ENCODE results near the gene BABAM2.

Gene BABAM2

GRCh38 chr2:28366149-28366495 lies 475.6 kb downstream of the BABAM2 start:
- no peak for TF ChIP-seq FOXM1 (IDR thresholded peaks at IDR 0.05; ENCODE audit: borderline replicate concordance)
- TF ChIP-seq CTBP1 (IDR thresholded peaks at IDR 0.05; ENCODE audit: borderline replicate concordance): no peak
- no peak for TF ChIP-seq ARNT (IDR thresholded peaks at IDR 0.05)
- no peak for TF ChIP-seq SP1 (IDR thresholded peaks at IDR 0.05)
- TF ChIP-seq SUZ12 (IDR thresholded peaks at IDR 0.05): no peak
- TF ChIP-seq HDGF (IDR thresholded peaks at IDR 0.05; ENCODE audit: borderline replicate concordance): no peak
- TF ChIP-seq TARDBP (IDR thresholded peaks at IDR 0.05): no peak
- TF ChIP-seq ZNF384 (IDR thresholded peaks at IDR 0.05): no peak
- TF ChIP-seq FOXA1 (IDR thresholded peaks at IDR 0.05): no peak
- TF ChIP-seq PKNOX1 (IDR thresholded peaks at IDR 0.05): no peak
- no peak for TF ChIP-seq NFRKB (IDR thresholded peaks at IDR 0.05)
- TF ChIP-seq L3MBTL2 (conservative IDR thresholded peaks at IDR 0.05): no peak
- TF ChIP-seq BHLHE40 (IDR thresholded peaks at IDR 0.05; ENCODE audit: borderline replicate concordance): no peak
- TF ChIP-seq FOXK2 (IDR thresholded peaks at IDR 0.05): no peak
- POLR2A ChIA-PET: no interaction called here
- CTCF ChIA-PET: no interaction called here
- DNase-seq (ENCODE audit: extremely low spot score): no peak

DNA sequence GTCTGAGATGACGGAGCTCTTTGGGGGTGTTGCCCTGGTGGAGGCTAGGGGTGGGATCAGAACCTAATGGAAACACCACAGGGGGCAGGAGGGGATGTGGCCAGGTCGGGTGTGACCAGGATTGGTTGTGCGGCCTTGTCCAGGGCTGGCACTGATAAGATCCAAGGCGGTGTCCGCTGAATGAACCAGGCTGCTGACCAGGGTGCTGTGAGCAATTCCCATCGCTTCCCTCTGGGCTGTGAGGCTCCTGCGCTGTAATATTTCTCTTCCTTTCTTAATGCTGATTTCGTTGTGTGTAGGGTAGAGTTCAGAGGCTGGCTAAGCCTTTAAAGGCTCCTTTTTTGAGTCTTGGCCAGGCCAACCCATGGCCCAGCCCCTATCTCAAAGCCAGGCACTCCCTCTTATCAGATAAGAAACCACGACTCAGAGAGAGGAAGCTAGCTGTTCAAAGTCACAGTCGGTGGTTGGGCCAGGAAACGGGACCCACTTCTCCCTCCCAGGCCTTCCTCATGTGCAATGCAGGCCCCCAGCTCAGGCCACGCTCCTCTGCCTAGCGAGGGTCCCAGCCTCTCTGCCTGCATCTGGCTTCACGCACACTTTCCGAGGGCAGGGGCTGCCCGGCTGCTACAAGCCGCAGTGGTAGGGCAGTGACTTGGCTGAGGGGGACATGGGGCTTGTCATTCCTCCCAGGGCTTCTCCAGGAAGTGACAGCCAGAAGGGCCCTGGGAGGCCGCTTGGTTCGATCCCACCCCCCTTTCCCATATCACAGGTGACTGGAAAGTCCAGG lies 476.2 kb downstream of the BABAM2 start:
- no peak for DNase-seq (ENCODE audit: extremely low spot score)
- TF ChIP-seq FOXM1 (IDR thresholded peaks at IDR 0.05; ENCODE audit: borderline replicate concordance) (no peak), FOXK2 (IDR thresholded peaks at IDR 0.05) (no peak), TARDBP (IDR thresholded peaks at IDR 0.05) (no peak), SP1 (IDR thresholded peaks at IDR 0.05) (no peak), LEF1 (IDR thresholded peaks at IDR 0.05; ENCODE audit: borderline replicate concordance) (no peak), SUZ12 (IDR thresholded peaks at IDR 0.05) (no peak), CTBP1 (IDR thresholded peaks at IDR 0.05; ENCODE audit: borderline replicate concordance) (no peak), ZNF384 (IDR thresholded peaks at IDR 0.05) (no peak), BHLHE40 (IDR thresholded peaks at IDR 0.05; ENCODE audit: borderline replicate concordance) (no peak), ARNT (IDR thresholded peaks at IDR 0.05) (no peak)
- CTCF ChIA-PET: no interaction called here
- POLR2A ChIA-PET: no interaction called here

DNA sequence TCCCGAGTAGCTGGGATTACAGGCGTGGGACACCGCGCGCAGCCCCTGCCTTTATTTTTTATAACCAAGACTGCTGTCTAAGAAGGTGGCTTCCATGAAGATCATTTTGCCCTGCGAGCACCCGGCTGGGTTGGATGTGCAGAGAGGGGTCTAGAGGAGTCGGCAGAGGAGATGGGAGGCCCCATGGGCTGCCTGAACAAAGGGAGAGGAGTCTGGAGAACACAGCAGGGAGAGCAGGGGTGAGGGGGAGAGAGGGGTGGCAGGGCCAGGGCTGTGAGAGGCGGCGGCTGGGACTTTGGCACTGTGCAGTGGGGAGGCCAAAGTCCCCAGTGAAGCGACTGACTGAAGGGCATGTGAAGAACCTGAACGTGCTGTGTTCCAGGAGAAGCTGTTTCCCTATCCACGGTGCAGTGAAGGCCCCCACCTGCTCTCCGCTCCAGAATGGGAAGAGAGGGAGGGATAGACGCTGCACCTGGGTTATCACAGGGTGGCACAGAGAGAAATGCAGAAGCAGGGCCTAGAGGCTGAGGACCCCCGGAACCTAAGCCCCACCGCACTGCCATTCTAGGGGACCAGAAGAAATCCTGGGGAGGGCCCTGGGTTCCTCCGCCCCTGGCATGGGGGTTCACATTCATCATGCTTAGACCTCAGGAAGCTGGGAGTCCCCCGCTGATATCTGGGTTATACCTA lies 477.3 kb downstream of the BABAM2 start:
- ChIA-PET CTCF (no interaction called here), POLR2A (no interaction called here)
- TF ChIP-seq HDGF (IDR thresholded peaks at IDR 0.05; ENCODE audit: borderline replicate concordance) (no peak), ZNF384 (IDR thresholded peaks at IDR 0.05) (no peak), LEF1 (IDR thresholded peaks at IDR 0.05; ENCODE audit: borderline replicate concordance) (no peak), FOXK2 (IDR thresholded peaks at IDR 0.05) (no peak), BHLHE40 (IDR thresholded peaks at IDR 0.05; ENCODE audit: borderline replicate concordance) (no peak), NFRKB (IDR thresholded peaks at IDR 0.05) (no peak), SP1 (IDR thresholded peaks at IDR 0.05) (no peak), TARDBP (IDR thresholded peaks at IDR 0.05) (no peak), L3MBTL2 (conservative IDR thresholded peaks at IDR 0.05) (no peak)
- no peak for DNase-seq (ENCODE audit: extremely low spot score)

- POLR2A ChIA-PET: no interaction called here
- no peak for DNase-seq (ENCODE audit: extremely low spot score)
- CTCF ChIA-PET: no interaction called here
- TF ChIP-seq LEF1 (IDR thresholded peaks at IDR 0.05; ENCODE audit: borderline replicate concordance) (no peak), BHLHE40 (IDR thresholded peaks at IDR 0.05; ENCODE audit: borderline replicate concordance) (no peak), L3MBTL2 (conservative IDR thresholded peaks at IDR 0.05) (no peak), PKNOX1 (IDR thresholded peaks at IDR 0.05) (no peak), ARNT (IDR thresholded peaks at IDR 0.05) (no peak), ZNF384 (IDR thresholded peaks at IDR 0.05) (no peak), SP1 (IDR thresholded peaks at IDR 0.05) (no peak), CTBP1 (IDR thresholded peaks at IDR 0.05; ENCODE audit: borderline replicate concordance) (no peak), HDGF (IDR thresholded peaks at IDR 0.05; ENCODE audit: borderline replicate concordance) (no peak), FOXM1 (IDR thresholded peaks at IDR 0.05; ENCODE audit: borderline replicate concordance) (no peak), FOXK2 (IDR thresholded peaks at IDR 0.05) (no peak), ELF4 (IDR thresholded peaks at IDR 0.05) (no peak), SUZ12 (IDR thresholded peaks at IDR 0.05) (no peak)
Observed at GRCh38 chr2:28368357-28368798, 477.8 kb downstream of the BABAM2 start.

DNA sequence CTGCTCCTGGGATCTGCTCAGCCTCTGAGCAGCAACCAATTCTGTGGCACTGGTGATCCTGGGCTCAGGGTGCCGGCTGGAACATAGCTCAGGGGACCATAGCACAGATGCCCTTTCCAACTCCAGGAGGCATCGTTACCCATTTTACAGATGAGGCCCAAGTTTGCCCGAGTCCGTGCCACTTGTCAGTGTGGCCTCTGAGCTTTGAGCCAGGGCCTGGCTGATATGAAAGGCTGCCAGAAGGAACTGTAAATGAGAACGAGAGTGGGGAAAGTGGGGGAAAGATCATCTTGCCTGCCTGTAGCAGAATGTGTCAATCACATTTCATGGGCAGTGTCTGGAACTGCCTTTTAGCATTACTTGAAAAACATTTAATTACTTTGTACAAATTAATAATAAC lies 478.8 kb downstream of the BABAM2 start:
- TF ChIP-seq BHLHE40 (IDR thresholded peaks at IDR 0.05; ENCODE audit: borderline replicate concordance): no peak
- no peak; the same call in 1 of the 2 replicates for TF ChIP-seq PKNOX1 (IDR thresholded peaks at IDR 0.05)
- TF ChIP-seq FOXK2 (IDR thresholded peaks at IDR 0.05): no peak
- no peak for TF ChIP-seq LEF1 (IDR thresholded peaks at IDR 0.05; ENCODE audit: borderline replicate concordance)
- TF ChIP-seq ELF4 (IDR thresholded peaks at IDR 0.05): no peak
- no peak for TF ChIP-seq FOXM1 (IDR thresholded peaks at IDR 0.05; ENCODE audit: borderline replicate concordance)
- no peak for TF ChIP-seq CTBP1 (IDR thresholded peaks at IDR 0.05; ENCODE audit: borderline replicate concordance)
- no peak for TF ChIP-seq HDGF (IDR thresholded peaks at IDR 0.05; ENCODE audit: borderline replicate concordance)
- TF ChIP-seq FOXA1 (IDR thresholded peaks at IDR 0.05): no peak
- TF ChIP-seq ARNT (IDR thresholded peaks at IDR 0.05): no peak
- TF ChIP-seq NFRKB (IDR thresholded peaks at IDR 0.05): no peak
- no peak for TF ChIP-seq SUZ12 (IDR thresholded peaks at IDR 0.05)
- TF ChIP-seq SP1 (IDR thresholded peaks at IDR 0.05): no peak
- no peak for TF ChIP-seq L3MBTL2 (conservative IDR thresholded peaks at IDR 0.05)
- POLR2A ChIA-PET: no interaction called here
- no peak for DNase-seq (ENCODE audit: extremely low spot score)
- CTCF ChIA-PET: no interaction called here

Measured in HEK293T (cell line).